GM19438 (cell line): ENCODE results near the gene GSAP.

Experiments
- ATAC-seq: cut with Tn5 transposase; IDR thresholded peaks from one replicate; pipeline ENCODE4 v1.9.1; 2021; ENCODE audit warnings: low read depth; ENCODE audit not compliant: unreplicated experiment

Gene GSAP

GRCh38 chr7:77441046-77441445 is 24.9 kb upstream of the GSAP start:
- ATAC-seq, result no peak

GRCh38 chr7:77439572-77439971 is 23.4 kb upstream of the GSAP start:
- ATAC-seq, result no peak

- no peak for ATAC-seq
Observed at GRCh38 chr7:77438131-77438530, 22.0 kb upstream of the GSAP start.

- no peak for ATAC-seq
Observed at GRCh38 chr7:77434570-77435275, 18.6 kb upstream of the GSAP start.

DNA sequence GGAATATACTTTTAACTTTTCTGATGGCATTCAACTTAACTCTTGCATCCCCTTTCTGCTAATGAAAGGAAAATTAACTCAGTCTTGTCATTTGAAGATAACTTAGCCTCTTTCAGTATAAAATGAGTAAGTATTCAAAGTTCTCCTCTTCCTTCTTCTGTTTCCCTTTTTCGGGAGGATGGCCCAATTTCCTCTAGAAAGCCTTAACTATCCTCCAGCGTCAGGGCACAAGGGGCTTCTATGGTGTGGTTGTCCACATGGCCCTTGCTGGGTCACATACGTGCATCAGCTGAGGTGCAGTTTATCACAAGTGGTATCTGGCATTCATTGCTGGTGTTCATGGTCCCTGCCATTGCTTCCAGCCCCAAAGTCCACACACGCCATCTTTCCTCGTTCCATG is 17.8 kb upstream of the GSAP start:
- ATAC-seq, result no peak

GRCh38 chr7:77430927-77431326 is 14.8 kb upstream of the GSAP start:
- no peak for ATAC-seq

DNA sequence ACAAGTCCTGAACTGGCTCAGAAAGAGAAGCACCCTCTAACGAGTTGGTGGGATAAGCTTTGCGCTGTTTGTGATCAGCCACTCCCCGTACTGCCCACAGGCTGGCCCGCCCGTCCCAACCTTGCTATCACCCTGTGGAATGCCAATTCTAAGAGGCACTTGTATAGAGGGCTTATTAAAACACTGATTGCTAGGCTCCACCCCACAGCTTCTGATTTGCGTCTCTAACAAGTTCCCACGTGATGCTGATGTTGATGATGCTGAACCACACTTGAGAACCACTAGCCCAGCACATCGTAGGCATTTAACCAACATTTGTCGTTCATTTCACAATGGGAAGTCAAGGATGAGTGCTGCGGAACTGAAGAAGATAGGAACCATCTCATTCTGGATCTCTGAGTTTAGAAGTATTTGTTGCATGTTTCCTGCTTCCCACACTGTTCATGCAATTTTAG is 12.7 kb upstream of the GSAP start:
- no peak for ATAC-seq

DNA sequence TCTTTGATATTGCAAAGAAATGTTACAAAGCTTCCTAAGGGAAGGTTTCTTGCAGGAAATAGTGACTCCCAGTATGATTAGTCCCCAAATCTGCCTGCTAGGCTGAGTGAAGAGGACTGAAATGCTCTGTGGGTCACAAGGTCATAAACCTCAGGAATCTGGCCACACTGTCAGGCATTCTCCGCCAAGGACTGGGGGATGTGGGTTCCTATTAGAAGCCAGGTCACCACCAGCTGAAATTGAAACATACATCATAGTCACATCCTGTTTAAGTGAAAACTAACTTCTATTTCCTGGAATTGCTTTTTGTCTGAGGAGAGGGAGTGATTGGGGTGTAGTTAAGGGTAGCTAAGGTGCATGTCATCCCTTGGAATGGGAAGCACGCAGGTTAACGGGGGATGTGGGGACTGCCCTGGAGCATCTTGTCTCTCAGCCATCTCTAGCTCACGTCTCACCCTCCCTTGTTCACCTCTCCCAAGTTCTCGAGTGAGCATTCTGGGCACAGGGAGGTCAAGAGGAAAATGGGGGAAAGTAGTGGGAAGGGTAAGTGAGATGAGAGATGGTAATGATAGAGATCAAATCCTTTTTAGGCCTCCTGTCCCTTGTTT is 12.0 kb upstream of the GSAP start:
- ATAC-seq, result peak; percentile 66

GRCh38 chr7:77426521-77427051 is 10.4 kb upstream of the GSAP start:
- no peak for ATAC-seq

DNA sequence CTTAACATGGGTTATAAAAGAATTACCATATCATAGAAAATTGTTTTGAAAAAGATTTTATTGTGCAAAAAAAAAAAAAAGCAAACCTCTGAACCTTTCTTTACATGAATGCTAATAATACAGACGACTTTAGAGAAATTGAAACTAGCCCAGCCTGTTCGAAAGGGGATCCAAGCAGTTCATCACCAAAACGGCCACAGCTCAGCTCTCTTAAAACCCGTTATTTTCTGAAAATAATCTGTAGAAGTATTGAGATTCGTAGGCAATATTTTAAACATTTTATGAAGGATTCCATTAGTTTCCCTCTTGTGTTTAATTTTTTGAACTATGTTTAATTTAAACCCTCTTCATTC is 9.9 kb upstream of the GSAP start:
- ATAC-seq, result no peak

DNA sequence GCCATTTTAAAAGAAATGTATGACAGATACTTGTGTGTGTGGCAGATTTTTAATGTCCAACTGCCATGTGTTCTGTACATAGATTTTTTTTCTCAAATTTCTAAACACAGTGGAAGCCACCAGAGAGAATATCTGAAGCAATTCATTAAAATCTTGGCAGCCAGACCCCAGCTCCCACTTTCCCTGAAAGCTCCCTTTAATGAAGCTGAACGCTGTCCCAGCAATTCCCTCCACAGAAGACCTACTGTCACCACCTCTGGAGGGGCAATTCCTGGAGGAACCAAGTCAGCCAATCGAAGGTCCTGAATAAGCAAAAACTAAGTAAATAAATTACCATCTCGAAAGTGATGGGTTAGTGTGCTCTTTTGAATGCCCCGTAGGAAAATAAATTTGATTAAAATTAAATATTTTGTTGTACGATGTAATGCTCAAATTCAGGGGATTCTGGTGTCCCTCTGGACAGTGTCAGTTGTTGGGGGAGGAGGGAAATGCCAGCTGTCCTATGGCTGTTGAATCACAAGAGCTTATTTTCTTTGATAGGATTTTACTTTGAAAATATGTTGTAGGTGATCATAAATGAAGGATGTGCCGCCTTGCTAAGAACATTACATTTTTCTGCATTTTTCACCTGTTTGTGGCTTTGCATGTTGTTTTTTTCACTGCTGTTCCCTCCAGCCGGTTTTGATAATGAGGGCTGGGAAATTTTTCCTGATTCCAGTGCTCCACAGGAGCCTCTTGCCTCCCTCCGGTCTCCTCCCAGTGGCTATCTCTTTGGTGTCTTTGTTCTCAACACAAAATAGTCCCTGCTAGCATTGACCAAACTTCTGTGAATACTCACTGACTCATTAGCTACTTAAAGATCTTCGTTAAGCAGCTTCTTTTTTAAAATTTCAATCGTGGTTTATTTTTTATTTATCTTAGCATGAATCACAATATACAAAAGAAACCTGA is 9.2 kb upstream of the GSAP start:
- ATAC-seq, result no peak

- no peak for ATAC-seq
Observed at GRCh38 chr7:77422500-77422899, 6.4 kb upstream of the GSAP start.

GRCh38 chr7:77420986-77421672 is 5.0 kb upstream of the GSAP start:
- no peak for ATAC-seq

DNA sequence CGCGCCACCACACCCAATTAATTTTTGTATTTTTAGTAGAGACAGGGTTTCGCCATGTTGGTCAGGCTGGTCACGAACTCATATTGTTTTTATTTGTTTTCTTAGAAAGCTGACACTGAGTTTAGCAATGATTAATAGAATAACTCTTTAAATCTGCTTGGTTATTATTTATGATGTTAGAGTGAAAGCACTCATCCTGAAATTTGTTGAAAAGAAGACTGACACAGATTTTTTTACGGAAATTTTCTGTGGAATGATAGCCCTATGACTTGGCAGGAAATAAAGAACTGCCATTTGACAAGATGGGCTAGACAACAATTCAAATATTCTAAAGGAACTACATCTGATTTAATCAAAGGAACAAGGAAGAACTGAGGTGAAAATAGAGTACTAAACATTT is 4.3 kb upstream of the GSAP start:
- no peak for ATAC-seq

GRCh38 chr7:77419102-77419501 is 3.0 kb upstream of the GSAP start:
- ATAC-seq, result no peak

GRCh38 chr7:77417801-77418200 is 1.7 kb upstream of the GSAP start:
- ATAC-seq, result no peak

GRCh38 chr7:77416621-77417371 is 647 bp upstream of the GSAP start:
- ATAC-seq, result peak; percentile 45

- peak; percentile 20 for ATAC-seq
Observed at GRCh38 chr7:77415476-77415822, 700 bp downstream of the GSAP start.

- no peak for ATAC-seq
Observed at GRCh38 chr7:77413861-77414424, 2.2 kb downstream of the GSAP start.

GRCh38 chr7:77413128-77413527 is 3.0 kb downstream of the GSAP start:
- no peak for ATAC-seq
